ENCODE measurements around the gene SCLT1. TPM values are rescaled to one million over a fixed set of nuclear protein-coding genes. Genes with fewer than 3 reads are reported as not detected.

The SCLT1 gene
- total and polyA plus RNA-seq, 2 experiments from 2014 or later: 5.7 to 13.9 TPM

DNA sequence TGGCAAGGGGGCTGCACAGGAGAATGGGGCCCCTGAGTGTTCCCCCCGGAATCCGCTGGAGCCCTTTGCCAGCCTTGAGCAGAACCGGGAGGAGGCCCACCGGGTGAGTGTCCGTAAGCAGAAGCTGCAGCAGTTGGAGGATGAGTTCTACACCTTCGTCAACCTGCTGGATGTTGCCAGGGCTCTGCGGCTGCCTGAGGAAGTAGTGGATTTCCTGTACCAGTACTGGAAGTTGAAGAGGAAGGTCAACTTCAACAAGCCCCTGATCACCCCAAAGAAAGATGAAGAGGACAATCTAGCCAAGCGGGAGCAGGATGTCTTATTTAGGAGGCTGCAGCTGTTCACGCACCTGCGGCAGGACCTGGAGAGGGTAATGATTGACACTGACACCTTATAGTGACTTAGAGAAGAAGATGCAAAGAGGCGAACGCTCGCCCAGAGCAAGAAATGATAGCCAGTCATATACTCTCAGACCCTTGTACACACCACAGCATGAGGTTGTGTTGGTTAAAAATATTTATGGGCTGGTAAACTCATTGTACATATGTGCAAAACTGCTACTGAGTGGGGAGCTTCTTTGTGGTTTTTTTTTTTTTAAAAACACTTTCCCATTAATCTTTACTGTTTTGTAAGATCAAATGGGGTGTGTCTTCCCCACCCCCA lies 231.4 kb downstream of the SCLT1 start:
- no peak for DNase-seq (ENCODE audit: low read depth in 1 of 2, low spot score in 1 of 2)
- Histone ChIP-seq H3K36me3 (peaks cover 24% of the 10 kb centered on the region), H3K27ac (no peak overlapping the region), H3K27me3 (peaks cover 3% of the 10 kb centered on the region), H3K4me1 (ENCODE audit: low read depth) (no peaks in the 10 kb centered on the region), H3K9me3 (ENCODE audit: low read depth) (no peaks in the 10 kb centered on the region), H3K4me3 (no peak overlapping the region)
- no peak for TF ChIP-seq CTCF (IDR thresholded peaks at IDR 0.05; ENCODE audit: low read depth, low read length)

- Histone ChIP-seq H3K4me3 (no peak overlapping the region), H3K27ac (no peak overlapping the region), H3K4me1 (ENCODE audit: low read depth) (no peaks in the 10 kb centered on the region), H3K9me3 (ENCODE audit: low read depth) (no peaks in the 10 kb centered on the region), H3K27me3 (peaks cover 3% of the 10 kb centered on the region), H3K36me3 (peaks cover 30% of the 10 kb centered on the region)
- no peak for TF ChIP-seq CTCF (IDR thresholded peaks at IDR 0.05; ENCODE audit: low read depth, low read length)
- DNase-seq (ENCODE audit: low read depth in 1 of 2, low spot score in 1 of 2): peak in 1 of 2 donors; percentile 63
Measured at GRCh38 chr4:128859887-128860677, 233.3 kb downstream of the SCLT1 start.

DNA sequence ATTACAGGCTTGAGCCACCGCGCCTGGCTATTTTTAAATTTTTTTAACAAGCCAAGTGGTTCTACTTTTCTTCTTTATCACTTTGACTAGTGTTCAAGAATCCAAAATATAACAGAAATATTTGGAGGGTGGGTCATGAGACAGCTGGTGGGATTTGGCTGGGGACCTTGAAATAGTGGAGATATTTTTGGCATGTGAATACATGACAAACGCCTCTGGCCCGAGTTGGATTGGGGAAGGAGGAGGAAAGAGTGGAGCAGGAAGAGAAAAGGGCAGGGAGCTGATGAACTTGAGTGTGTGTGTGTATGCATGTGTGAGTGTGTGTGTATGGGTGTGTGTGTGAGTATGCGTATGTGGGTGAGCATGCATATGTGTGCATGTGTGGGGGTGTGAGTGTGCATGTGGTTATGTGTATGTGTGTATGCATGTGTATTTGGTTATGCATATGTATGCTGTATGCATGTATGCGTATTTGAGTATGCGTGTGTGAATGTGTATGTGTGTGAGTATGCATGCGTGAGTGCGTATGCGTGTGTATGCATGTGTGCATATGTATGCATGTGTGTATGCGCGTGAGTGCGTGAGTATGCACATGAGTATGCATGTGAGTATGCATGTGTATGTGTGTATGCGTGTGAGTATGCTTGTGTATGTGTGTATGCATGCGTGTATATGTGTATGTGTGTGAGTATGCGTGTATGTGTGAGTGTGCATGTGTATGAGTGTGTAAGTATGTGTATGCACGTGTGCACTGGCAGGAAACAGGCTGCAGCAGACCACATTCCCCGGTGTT lies 234.3 kb downstream of the SCLT1 start:
- Histone ChIP-seq H3K9me3 (ENCODE audit: low read depth) (no peaks in the 10 kb centered on the region), H3K27me3 (peaks cover 3% of the 10 kb centered on the region), H3K4me1 (ENCODE audit: low read depth) (no peaks in the 10 kb centered on the region), H3K27ac (no peak overlapping the region), H3K36me3 (peaks cover 30% of the 10 kb centered on the region), H3K4me3 (no peak overlapping the region)
- DNase-seq (ENCODE audit: low read depth in 1 of 2, low spot score in 1 of 2): peak in 1 of 2 donors; percentile 86
- no peak for TF ChIP-seq CTCF (IDR thresholded peaks at IDR 0.05; ENCODE audit: low read depth, low read length)

GRCh38 chr4:128856246-128856645 lies 237.1 kb downstream of the SCLT1 start:
- peaks cover 3% of the 10 kb centered on the region for H3K27me3 ChIP-seq
- H3K36me3 ChIP-seq: peaks cover 33% of the 10 kb centered on the region
- H3K4me1 ChIP-seq (ENCODE audit: low read depth): no peaks in the 10 kb centered on the region
- no peak overlapping the region for H3K4me3 ChIP-seq
- no peak overlapping the region for H3K27ac ChIP-seq
- TF ChIP-seq CTCF (IDR thresholded peaks at IDR 0.05; ENCODE audit: low read depth, low read length): no peak
- no peaks in the 10 kb centered on the region for H3K9me3 ChIP-seq (ENCODE audit: low read depth)
- no peak for DNase-seq (ENCODE audit: low read depth in 1 of 2, low spot score in 1 of 2)

GRCh38 chr4:128855621-128856020 lies 237.7 kb downstream of the SCLT1 start:
- no peak for TF ChIP-seq CTCF (IDR thresholded peaks at IDR 0.05; ENCODE audit: low read depth, low read length)
- Histone ChIP-seq H3K27me3 (peaks cover 3% of the 10 kb centered on the region), H3K36me3 (peaks cover 30% of the 10 kb centered on the region), H3K4me3 (no peak overlapping the region), H3K9me3 (ENCODE audit: low read depth) (no peaks in the 10 kb centered on the region), H3K27ac (no peak overlapping the region), H3K4me1 (ENCODE audit: low read depth) (no peaks in the 10 kb centered on the region)
- DNase-seq (ENCODE audit: low read depth in 1 of 2, low spot score in 1 of 2): no peak

Measured in cardiac muscle cell (in vitro differentiated cells and primary cell).